Measurements from ENCODE around the gene PPFIA4.

PPFIA4 gene

GRCh38 chr1:203041351-203041932 lies 15.2 kb downstream of the PPFIA4 start:
- DNase-seq: no peak

- no peak for DNase-seq
These were observed 17.7 kb downstream of the PPFIA4 start for GRCh38 chr1:203043830-203044545.

- DNase-seq: peak; percentile 54
These were observed 18.4 kb downstream of the PPFIA4 start for GRCh38 chr1:203044546-203045250.

- DNase-seq: no peak
These were observed 19.0 kb downstream of the PPFIA4 start for GRCh38 chr1:203045336-203045735.

- DNase-seq: no peak
These were observed 19.7 kb downstream of the PPFIA4 start for GRCh38 chr1:203045821-203046594.

- no peak for DNase-seq
These were observed 20.8 kb downstream of the PPFIA4 start for GRCh38 chr1:203046984-203047630.

- no peak for DNase-seq
These were observed 21.8 kb downstream of the PPFIA4 start for GRCh38 chr1:203048086-203048485.

GRCh38 chr1:203048555-203049051 lies 22.3 kb downstream of the PPFIA4 start:
- peak; percentile 53 for DNase-seq

GRCh38 chr1:203049077-203049476 lies 22.8 kb downstream of the PPFIA4 start:
- DNase-seq: no peak

GRCh38 chr1:203049576-203050180 lies 23.4 kb downstream of the PPFIA4 start:
- DNase-seq: no peak

GRCh38 chr1:203050826-203051225 lies 24.5 kb downstream of the PPFIA4 start:
- no peak for DNase-seq

GRCh38 chr1:203051841-203052324 lies 25.6 kb downstream of the PPFIA4 start:
- peak; percentile 64 for DNase-seq

- DNase-seq: no peak
These were observed 26.3 kb downstream of the PPFIA4 start for GRCh38 chr1:203052601-203053000.

- DNase-seq: no peak
These were observed 27.9 kb downstream of the PPFIA4 start for GRCh38 chr1:203054184-203054583.

GRCh38 chr1:203054642-203055041 lies 28.4 kb downstream of the PPFIA4 start:
- no peak for DNase-seq

- DNase-seq: no peak
These were observed 29.0 kb downstream of the PPFIA4 start for GRCh38 chr1:203055161-203055799.

- DNase-seq: no peak
These were observed 29.7 kb downstream of the PPFIA4 start for GRCh38 chr1:203056012-203056411.

GRCh38 chr1:203056516-203056915 lies 30.2 kb downstream of the PPFIA4 start:
- DNase-seq: no peak

- DNase-seq: no peak
These were observed 31.8 kb downstream of the PPFIA4 start for GRCh38 chr1:203057911-203058675.

- no peak for DNase-seq
These were observed 32.3 kb downstream of the PPFIA4 start for GRCh38 chr1:203058676-203058935.

- DNase-seq: no peak
These were observed 33.2 kb downstream of the PPFIA4 start for GRCh38 chr1:203059485-203059884.

Data from eye (tissue), 1 donor.